H9 (cell line): ENCODE measurements around the gene ASCC3. TPM values are rescaled to one million over a fixed set of nuclear protein-coding genes. Genes with fewer than 3 reads are reported as not detected.

Experiments
- DNase-seq: peaks from one replicate; pipeline ENCODE4 v3.0.0-alpha.2; 2017
- H2AFZ ChIP-seq: one replicate; pipeline ENCODE4 v1.6.1; 2013; ENCODE audit warnings: mild to moderate bottlenecking, low read length, control low read depth, moderate library complexity
- H2AK5ac ChIP-seq: 2 replicates; pipeline ENCODE4 v1.6.1; 2013; ENCODE audit warnings: low read length, control low read depth, mixed read lengths; ENCODE audit not compliant: insufficient read length
- H2BK120ac ChIP-seq: one replicate; pipeline ENCODE4 v1.6.1; 2013; ENCODE audit warnings: low read depth, mild to moderate bottlenecking, low read length, control low read depth, inconsistent platforms; ENCODE audit not compliant: poor library complexity, severe bottlenecking
- H2BK12ac ChIP-seq: 2 replicates; pipeline ENCODE4 v1.6.1; 2013; ENCODE audit warnings: low read length, control low read depth, mixed read lengths, low read depth; ENCODE audit not compliant: insufficient read length
- H2BK15ac ChIP-seq: 2 replicates; pipeline ENCODE4 v1.6.1; 2013; ENCODE audit warnings: low read depth, low read length, control low read depth
- H2BK20ac ChIP-seq: one replicate; pipeline ENCODE4 v1.6.1; 2013; ENCODE audit warnings: low read depth, mild to moderate bottlenecking, low read length, control low read depth, inconsistent platforms; ENCODE audit not compliant: poor library complexity, severe bottlenecking
- H2BK5ac ChIP-seq: 2 replicates; pipeline ENCODE4 v1.6.1; 2013; ENCODE audit warnings: low read length, control low read depth, mixed read lengths; ENCODE audit not compliant: insufficient read length
- H3K14ac ChIP-seq: 2 replicates; pipeline ENCODE4 v1.6.1; 2013; ENCODE audit warnings: low read length, control low read depth; ENCODE audit not compliant: insufficient read depth
- H3K18ac ChIP-seq: 2 replicates; pipeline ENCODE4 v1.6.1; 2013; ENCODE audit warnings: low read depth, mild to moderate bottlenecking, mixed read lengths, low read length, control low read depth; ENCODE audit not compliant: insufficient read length
- H3K23ac ChIP-seq: 2 replicates; pipeline ENCODE4 v1.6.1; 2013; ENCODE audit warnings: low read length, control low read depth, mixed read lengths, low read depth; ENCODE audit not compliant: insufficient read length
- H3K23me2 ChIP-seq: 2 replicates; pipeline ENCODE4 v1.6.1; 2013; ENCODE audit warnings: low read depth, mild to moderate bottlenecking, mixed read lengths, low read length, control low read depth; ENCODE audit not compliant: insufficient read length, poor library complexity, severe bottlenecking
- H3K27ac ChIP-seq: 2 replicates; pipeline ENCODE4 v1.5.1; 2013; ENCODE audit warnings: low read length, control low read depth, mixed read lengths, low read depth; ENCODE audit not compliant: insufficient read length
- H3K27me3 ChIP-seq: 2 replicates; pipeline ENCODE4 v1.6.1; 2013; ENCODE audit warnings: low read length, control low read depth, inconsistent platforms; ENCODE audit not compliant: insufficient read depth
- H3K4ac ChIP-seq: 2 replicates; pipeline ENCODE4 v1.6.1; 2013; ENCODE audit warnings: low read depth, mild to moderate bottlenecking, control low read depth, inconsistent platforms, low read length, moderate library complexity
- H3K4me1 ChIP-seq: 2 replicates; pipeline ENCODE4 v1.6.1; 2013; ENCODE audit warnings: low read length, control low read depth, inconsistent platforms; ENCODE audit not compliant: insufficient read depth
- H3K4me2 ChIP-seq: 2 replicates; pipeline ENCODE4 v1.6.1; 2013; ENCODE audit warnings: low read length, control low read depth, mixed read lengths; ENCODE audit not compliant: insufficient read length, insufficient read depth
- H3K56ac ChIP-seq: 2 replicates; pipeline ENCODE4 v1.6.1; 2013; ENCODE audit warnings: low read depth, mild to moderate bottlenecking, mixed read lengths, low read length, control low read depth; ENCODE audit not compliant: insufficient read length
- H3K79me1 ChIP-seq: 2 replicates; pipeline ENCODE4 v1.6.1; 2013; ENCODE audit warnings: low read depth, mild to moderate bottlenecking, moderate library complexity, low read length, control low read depth, inconsistent platforms; ENCODE audit not compliant: insufficient read depth, poor library complexity, severe bottlenecking
- H3K79me2 ChIP-seq: 2 replicates; pipeline ENCODE4 v1.6.1; 2013; ENCODE audit warnings: low read length, control low read depth, inconsistent platforms; ENCODE audit not compliant: insufficient read depth
- H3K9ac ChIP-seq: 2 replicates; pipeline ENCODE4 v1.6.1; 2013; ENCODE audit warnings: low read length, control low read depth, mixed read lengths; ENCODE audit not compliant: insufficient read length; ENCODE audit errors: extremely low read depth
- H3K9me3 ChIP-seq: one replicate; pipeline ENCODE4 v1.6.1; 2013; ENCODE audit warnings: low read depth, low read length, inconsistent platforms; ENCODE audit not compliant: control insufficient read depth
- H3T11ph ChIP-seq: one replicate; pipeline ENCODE4 v1.6.1; 2013; ENCODE audit warnings: mild to moderate bottlenecking, low read length, control low read depth, inconsistent platforms
- H4K20me1 ChIP-seq: one replicate; pipeline ENCODE4 v1.6.1; 2013; ENCODE audit not compliant: control insufficient read depth, insufficient read length, insufficient read depth
- H4K5ac ChIP-seq: 2 replicates; pipeline ENCODE4 v1.6.1; 2013; ENCODE audit warnings: low read depth, mild to moderate bottlenecking, mixed read lengths, low read length, control low read depth; ENCODE audit not compliant: insufficient read length
- H4K8ac ChIP-seq: replicated peaks from 2 replicates; pipeline ENCODE4 v1.6.1; 2013; ENCODE audit warnings: low read length, control low read depth, mixed read lengths, low read depth; ENCODE audit not compliant: insufficient read length
- H4K91ac ChIP-seq: 2 replicates; pipeline ENCODE4 v1.6.1; 2013; ENCODE audit warnings: low read depth, mild to moderate bottlenecking, moderate library complexity, mixed read lengths, low read length, control low read depth; ENCODE audit not compliant: insufficient read length
- H3K27ac Mint-ChIP-seq, 3 experiments: 2 replicates in 2 of 3; 3 replicates in 1 of 3; pipeline ENCODE4 v1.8.0; 2020 to 2021; ENCODE audit warnings: mixed read lengths in 3 of 3, mild to moderate bottlenecking in 1 of 3, moderate library complexity in 1 of 3
- H3K27me3 Mint-ChIP-seq: 2 replicates; pipeline ENCODE4 v1.8.0; 2021; ENCODE audit warnings: low read depth, mild to moderate bottlenecking, moderate library complexity, mixed read lengths
- H3K36me3 Mint-ChIP-seq, 3 experiments: 2 replicates in 2 of 3; 3 replicates in 1 of 3; pipeline ENCODE4 v1.8.0; 2020 to 2021; ENCODE audit warnings: low read depth in 3 of 3, mixed read lengths in 3 of 3; ENCODE audit not compliant: insufficient read depth in 1 of 3
- H3K4me1 Mint-ChIP-seq, 2 experiments: 2 replicates each; pipeline ENCODE4 v1.8.0; 2020; ENCODE audit warnings: mixed read lengths in 2 of 2
- H3K4me3 Mint-ChIP-seq, 2 experiments: 2 replicates in 1 of 2; 3 replicates in 1 of 2; pipeline ENCODE4 v1.8.0; 2020 to 2021; ENCODE audit warnings: mild to moderate bottlenecking in 2 of 2, mixed read lengths in 2 of 2, moderate library complexity in 1 of 2
- H3K9me3 Mint-ChIP-seq, 2 experiments: 2 replicates in 1 of 2; 3 replicates in 1 of 2; pipeline ENCODE4 v1.8.0; 2020; ENCODE audit warnings: mild to moderate bottlenecking in 2 of 2, mixed read lengths in 2 of 2, moderate library complexity in 1 of 2
- CTCF ChIP-seq: fragments of 200-600 bp; sonication (generic); conservative IDR thresholded peaks from 3 replicates; pipeline ENCODE4 v1.8.0; 2021; ENCODE audit warnings: antibody characterized with exemption, mild to moderate bottlenecking
- WGBS: extraction: QIAGEN DNeasy Blood & Tissue Kit; methylation state at CpG from one replicate; pipeline ENCODE4 v1.1.7; 2013; ENCODE audit warnings: missing lambda C conversion rate, low lambda C conversion rate, mixed read lengths; ENCODE audit not compliant: insufficient read length; ENCODE audit errors: extremely low coverage; 5-methylcytosine and 5-hydroxymethylcytosine counted together
- total RNA-seq: library from RNA; stranded (reverse); gene quantifications from 2 replicates; pipeline ENCODE4 v1.2.1, GENCODE V29; 2021

The ASCC3 gene
- total RNA-seq, 1 experiment from 2014 or later: 63.8 TPM

GRCh38 chr6:100658486-100658885, 222.6 kb downstream of the ASCC3 start:
- peaks cover 7% of the 10 kb centered on the region; the same call in 1 of the 2 replicates for H3K4me1 ChIP-seq
- DNase-seq: no peak
- no peaks in the 10 kb centered on the region for H3K79me2 ChIP-seq
- H2AK5ac ChIP-seq: no peak overlapping the region
- no peaks in the 10 kb centered on the region for H3K27me3 ChIP-seq
- Mint-ChIP-seq H3K27ac (peak overlapping the region in 2 of 3 experiments; percentile 12 to 66; a peak in 4 of 7 replicates), H3K4me3 (no peak overlapping the region), H3K9me3 (no peaks in the 10 kb centered on the region), H3K27me3 (no peaks in the 10 kb centered on the region), H3K4me1 (peaks cover 18 to 20% of the 10 kb centered on the region in 2 experiments), H3K36me3 (peaks cover 0 to 4% (median 0%) of the 10 kb centered on the region in 3 experiments; a peak in 1 of 7 replicates)
- H4K20me1 ChIP-seq: no peaks in the 10 kb centered on the region
- no peak for TF ChIP-seq CTCF
- no peak overlapping the region for H2BK15ac ChIP-seq
- H2BK120ac ChIP-seq: no peak overlapping the region
- H2BK20ac ChIP-seq: no peak overlapping the region
- H2BK5ac ChIP-seq: no peak overlapping the region
- H3K79me1 ChIP-seq: no peaks in the 10 kb centered on the region
- H3K23me2 ChIP-seq: no peaks in the 10 kb centered on the region
- no peak overlapping the region for H4K5ac ChIP-seq
- no peak overlapping the region for H2BK12ac ChIP-seq
- H4K8ac ChIP-seq: no peak overlapping the region
- no peak overlapping the region for H3K14ac ChIP-seq
- no CpG with 5 or more reads among the region's 2 CpGs for WGBS
- no peak overlapping the region for H4K91ac ChIP-seq
- no peak overlapping the region for H3K18ac ChIP-seq
- H3K27ac ChIP-seq: no peak overlapping the region
- H3T11ph ChIP-seq: no peak overlapping the region
- H3K56ac ChIP-seq: no peak overlapping the region
- H3K4ac ChIP-seq: no peak overlapping the region
- H3K4me2 ChIP-seq: peak overlapping the region; percentile 4
- no peak overlapping the region for H3K23ac ChIP-seq
- no peak overlapping the region for H2AFZ ChIP-seq
- H3K9me3 ChIP-seq: no peaks in the 10 kb centered on the region
- no peak overlapping the region for H3K9ac ChIP-seq
